Measurements from ENCODE around the gene VAV1.

Gene VAV1

GRCh38 chr19:6728346-6728745 lies 44.2 kb upstream of the VAV1 start:
- Histone ChIP-seq H3K9ac (ENCODE audit: low read length) (no peak overlapping the region), H3K79me1 (ENCODE audit: low read length) (no peaks in the 10 kb centered on the region), H3K4ac (ENCODE audit: low read depth, low read length) (no peak overlapping the region), H3K79me2 (ENCODE audit: control insufficient read depth, insufficient read depth, low read length) (no peaks in the 10 kb centered on the region), H3K4me3 (ENCODE audit: low read length) (no peak overlapping the region), H2BK120ac (ENCODE audit: low read depth, low read length) (no peak overlapping the region), H4K8ac (ENCODE audit: low read depth, low read length) (no peak overlapping the region), H3K18ac (ENCODE audit: low read length) (no peak overlapping the region), H3K4me1 (ENCODE audit: control insufficient read depth, low read depth, low read length) (no peaks in the 10 kb centered on the region), H3K4me2 (ENCODE audit: low read length) (no peak overlapping the region), H2BK5ac (ENCODE audit: low read length) (no peak overlapping the region), H3K27me3 (ENCODE audit: insufficient read depth, low read length, poor library complexity) (no peaks in the 10 kb centered on the region), H3K56ac (ENCODE audit: low read length) (peak overlapping the region; percentile 10), H2AK5ac (ENCODE audit: low read length) (no peak overlapping the region), H2BK15ac (replicated peaks; ENCODE audit: low read depth) (no peak overlapping the region), H3K23ac (ENCODE audit: low read length) (no peak overlapping the region), H3K27ac (ENCODE audit: low read depth, low read length) (no peak overlapping the region), H3K36me3 (ENCODE audit: control insufficient read depth, insufficient read depth, low read length) (no peaks in the 10 kb centered on the region), H4K5ac (ENCODE audit: low read length) (no peak overlapping the region)
- DNase-seq, result no peak
- WGBS (ENCODE audit: extremely low coverage, insufficient coverage, low lambda C conversion rate), result no CpG with 5 or more reads among the region's 8 CpGs

- Histone ChIP-seq H3K79me1 (ENCODE audit: low read length) (no peaks in the 10 kb centered on the region), H2BK15ac (replicated peaks; ENCODE audit: low read depth) (no peak overlapping the region), H3K27me3 (ENCODE audit: insufficient read depth, low read length, poor library complexity) (no peaks in the 10 kb centered on the region), H4K5ac (ENCODE audit: low read length) (no peak overlapping the region), H3K4ac (ENCODE audit: low read depth, low read length) (no peak overlapping the region), H3K56ac (ENCODE audit: low read length) (no peak overlapping the region), H3K27ac (ENCODE audit: low read depth, low read length) (no peak overlapping the region), H3K36me3 (ENCODE audit: control insufficient read depth, insufficient read depth, low read length) (no peaks in the 10 kb centered on the region), H4K8ac (ENCODE audit: low read depth, low read length) (no peak overlapping the region), H2BK120ac (ENCODE audit: low read depth, low read length) (no peak overlapping the region), H3K23ac (ENCODE audit: low read length) (no peak overlapping the region), H3K79me2 (ENCODE audit: control insufficient read depth, insufficient read depth, low read length) (no peaks in the 10 kb centered on the region), H3K9ac (ENCODE audit: low read length) (no peak overlapping the region), H3K4me3 (ENCODE audit: low read length) (no peak overlapping the region), H2AK5ac (ENCODE audit: low read length) (no peak overlapping the region), H2BK5ac (ENCODE audit: low read length) (no peak overlapping the region), H3K4me2 (ENCODE audit: low read length) (no peak overlapping the region), H3K18ac (ENCODE audit: low read length) (no peak overlapping the region), H3K4me1 (ENCODE audit: control insufficient read depth, low read depth, low read length) (no peaks in the 10 kb centered on the region)
- no peak for DNase-seq
- WGBS (ENCODE audit: extremely low coverage, insufficient coverage, low lambda C conversion rate), result no CpG with 5 or more reads among the region's 23 CpGs
Measured at GRCh38 chr19:6729573-6730152, 42.8 kb upstream of the VAV1 start.

- Histone ChIP-seq H3K56ac (ENCODE audit: low read length) (peak overlapping the region; percentile 67), H3K9ac (ENCODE audit: low read length) (no peak overlapping the region), H3K4me1 (ENCODE audit: control insufficient read depth, low read depth, low read length) (no peaks in the 10 kb centered on the region), H2BK15ac (replicated peaks; ENCODE audit: low read depth) (no peak overlapping the region), H3K79me2 (ENCODE audit: control insufficient read depth, insufficient read depth, low read length) (no peaks in the 10 kb centered on the region), H3K4me2 (ENCODE audit: low read length) (no peak overlapping the region), H3K4ac (ENCODE audit: low read depth, low read length) (no peak overlapping the region), H2AK5ac (ENCODE audit: low read length) (no peak overlapping the region), H3K4me3 (ENCODE audit: low read length) (no peak overlapping the region), H3K27ac (ENCODE audit: low read depth, low read length) (no peak overlapping the region), H3K27me3 (ENCODE audit: insufficient read depth, low read length, poor library complexity) (no peaks in the 10 kb centered on the region), H3K18ac (ENCODE audit: low read length) (no peak overlapping the region), H4K5ac (ENCODE audit: low read length) (no peak overlapping the region), H3K36me3 (ENCODE audit: control insufficient read depth, insufficient read depth, low read length) (no peaks in the 10 kb centered on the region), H4K8ac (ENCODE audit: low read depth, low read length) (no peak overlapping the region), H2BK120ac (ENCODE audit: low read depth, low read length) (no peak overlapping the region), H3K23ac (ENCODE audit: low read length) (no peak overlapping the region), H2BK5ac (ENCODE audit: low read length) (no peak overlapping the region), H3K79me1 (ENCODE audit: low read length) (no peaks in the 10 kb centered on the region)
- no CpG with 5 or more reads among the region's 27 CpGs for WGBS (ENCODE audit: extremely low coverage, insufficient coverage, low lambda C conversion rate)
- peak; percentile 82 for DNase-seq
Measured at GRCh38 chr19:6730153-6730804, 42.2 kb upstream of the VAV1 start.

GRCh38 chr19:6730941-6731670 lies 41.4 kb upstream of the VAV1 start:
- Histone ChIP-seq H4K5ac (ENCODE audit: low read length) (no peak overlapping the region), H4K8ac (ENCODE audit: low read depth, low read length) (no peak overlapping the region), H2BK15ac (replicated peaks; ENCODE audit: low read depth) (no peak overlapping the region), H3K4me1 (ENCODE audit: control insufficient read depth, low read depth, low read length) (no peaks in the 10 kb centered on the region), H2AK5ac (ENCODE audit: low read length) (no peak overlapping the region), H3K23ac (ENCODE audit: low read length) (no peak overlapping the region), H3K79me2 (ENCODE audit: control insufficient read depth, insufficient read depth, low read length) (peaks cover 4% of the 10 kb centered on the region), H3K9ac (ENCODE audit: low read length) (no peak overlapping the region), H3K36me3 (ENCODE audit: control insufficient read depth, insufficient read depth, low read length) (no peaks in the 10 kb centered on the region), H2BK120ac (ENCODE audit: low read depth, low read length) (no peak overlapping the region), H3K27ac (ENCODE audit: low read depth, low read length) (no peak overlapping the region), H2BK5ac (ENCODE audit: low read length) (no peak overlapping the region), H3K4me2 (ENCODE audit: low read length) (no peak overlapping the region), H3K4ac (ENCODE audit: low read depth, low read length) (no peak overlapping the region), H3K18ac (ENCODE audit: low read length) (no peak overlapping the region), H3K79me1 (ENCODE audit: low read length) (peaks cover 3% of the 10 kb centered on the region), H3K27me3 (ENCODE audit: insufficient read depth, low read length, poor library complexity) (no peaks in the 10 kb centered on the region), H3K4me3 (ENCODE audit: low read length) (no peak overlapping the region), H3K56ac (ENCODE audit: low read length) (no peak overlapping the region)
- DNase-seq, result no peak
- WGBS (ENCODE audit: extremely low coverage, insufficient coverage, low lambda C conversion rate), result no CpG with 5 or more reads among the region's 30 CpGs

- H3K23ac ChIP-seq (ENCODE audit: low read length), result no peak overlapping the region
- no peak overlapping the region for H4K5ac ChIP-seq (ENCODE audit: low read length)
- no peak overlapping the region for H2AK5ac ChIP-seq (ENCODE audit: low read length)
- no peak overlapping the region for H3K9ac ChIP-seq (ENCODE audit: low read length)
- no peaks in the 10 kb centered on the region for H3K36me3 ChIP-seq (ENCODE audit: control insufficient read depth, insufficient read depth, low read length)
- H3K79me1 ChIP-seq (ENCODE audit: low read length), result peaks cover 3% of the 10 kb centered on the region
- H3K4me3 ChIP-seq (ENCODE audit: low read length), result no peak overlapping the region
- no peak overlapping the region for H3K56ac ChIP-seq (ENCODE audit: low read length)
- H3K27me3 ChIP-seq (ENCODE audit: insufficient read depth, low read length, poor library complexity), result no peaks in the 10 kb centered on the region
- H2BK5ac ChIP-seq (ENCODE audit: low read length), result no peak overlapping the region
- H3K79me2 ChIP-seq (ENCODE audit: control insufficient read depth, insufficient read depth, low read length), result peaks cover 4% of the 10 kb centered on the region
- no peak overlapping the region for H3K4ac ChIP-seq (ENCODE audit: low read depth, low read length)
- no CpG with 5 or more reads among the region's 22 CpGs for WGBS (ENCODE audit: extremely low coverage, insufficient coverage, low lambda C conversion rate)
- H3K4me1 ChIP-seq (ENCODE audit: control insufficient read depth, low read depth, low read length), result no peaks in the 10 kb centered on the region
- H2BK120ac ChIP-seq (ENCODE audit: low read depth, low read length), result no peak overlapping the region
- no peak overlapping the region for H3K18ac ChIP-seq (ENCODE audit: low read length)
- H3K4me2 ChIP-seq (ENCODE audit: low read length), result no peak overlapping the region
- H3K27ac ChIP-seq (ENCODE audit: low read depth, low read length), result no peak overlapping the region
- H4K8ac ChIP-seq (ENCODE audit: low read depth, low read length), result no peak overlapping the region
- no peak for DNase-seq
- H2BK15ac ChIP-seq (replicated peaks; ENCODE audit: low read depth), result no peak overlapping the region
Measured at GRCh38 chr19:6731822-6732221, 40.7 kb upstream of the VAV1 start.
